GM19035 (cell line): ENCODE results near the gene ZAR1.

Experiments
- ATAC-seq: cut with Tn5 transposase; IDR thresholded peaks from one replicate; pipeline ENCODE4 v1.9.1; 2021; ENCODE audit not compliant: unreplicated experiment

ZAR1 gene

DNA sequence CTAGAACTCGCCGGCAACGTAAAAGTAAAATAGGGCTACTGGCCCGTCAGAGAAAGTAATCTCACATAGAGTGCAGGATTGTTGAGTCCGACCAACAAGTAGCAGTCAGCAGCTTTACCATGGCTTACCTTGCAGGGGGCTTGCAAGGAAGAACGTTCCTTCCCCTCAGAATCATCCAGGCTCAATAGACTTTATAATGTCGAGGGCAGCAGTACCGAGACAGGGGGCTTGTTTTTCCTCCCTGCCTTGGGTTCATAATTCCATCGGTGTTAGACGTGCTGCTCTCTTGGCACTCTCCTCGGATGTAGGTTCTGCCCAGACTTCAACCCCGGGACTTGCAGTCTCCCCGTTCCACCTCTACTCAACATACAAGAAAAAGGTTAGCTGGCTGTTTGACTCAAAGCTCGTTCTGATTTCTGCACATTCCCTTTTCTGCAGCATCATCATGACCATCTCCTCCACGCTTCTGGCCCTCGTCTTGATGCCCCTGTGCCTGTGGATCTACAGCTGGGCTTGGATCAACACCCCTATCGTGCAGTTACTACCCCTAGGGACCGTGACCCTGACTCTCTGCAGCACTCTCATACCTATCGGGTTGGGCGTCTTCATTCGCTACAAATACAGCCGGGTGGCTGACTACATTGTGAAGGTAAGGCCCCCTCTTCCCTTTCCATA lies 5.4 kb upstream of the ZAR1 start:
- no peak for ATAC-seq

- ATAC-seq: no peak
Observed at GRCh38 chr4:48489683-48490011, 405 bp upstream of the ZAR1 start.

DNA sequence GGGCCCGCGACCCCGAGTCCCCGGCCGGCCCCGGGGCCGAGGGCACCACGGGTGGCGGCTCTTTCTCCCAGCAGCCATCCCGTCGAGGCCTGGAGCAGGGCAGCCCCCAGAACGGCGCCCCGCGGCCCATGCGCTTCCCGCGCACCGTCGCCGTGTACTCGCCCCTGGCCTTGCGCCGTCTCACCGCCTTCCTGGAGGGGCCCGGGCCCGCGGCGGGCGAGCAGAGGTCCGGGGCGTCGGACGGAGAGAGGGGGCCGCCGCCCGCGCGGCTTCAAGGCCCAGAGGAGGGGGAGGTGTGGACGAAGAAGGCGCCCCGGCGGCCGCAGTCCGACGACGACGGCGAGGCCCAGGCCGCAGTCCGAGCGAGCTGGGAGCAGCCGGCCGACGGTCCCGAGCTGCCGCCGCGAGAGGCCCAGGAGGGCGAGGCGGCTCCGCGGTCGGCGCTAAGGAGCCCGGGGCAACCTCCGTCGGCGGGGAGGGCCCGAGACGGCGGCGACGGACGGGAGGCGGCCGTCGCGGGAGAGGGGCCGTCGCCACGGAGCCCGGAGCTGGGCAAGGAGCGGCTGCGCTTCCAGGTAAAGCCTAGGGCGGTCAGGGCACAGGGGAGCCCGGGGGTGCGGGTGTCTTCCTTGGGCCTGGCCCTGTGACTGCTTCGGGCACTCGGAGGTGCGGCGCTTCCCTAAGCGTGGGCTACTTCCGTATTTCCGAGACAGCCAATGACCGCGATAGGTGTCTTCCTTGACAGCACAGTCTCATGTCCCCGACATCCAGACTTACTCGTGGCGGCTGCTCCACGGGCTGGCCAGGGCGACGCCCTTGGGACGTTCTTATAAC lies 845 bp downstream of the ZAR1 start:
- no peak for ATAC-seq

DNA sequence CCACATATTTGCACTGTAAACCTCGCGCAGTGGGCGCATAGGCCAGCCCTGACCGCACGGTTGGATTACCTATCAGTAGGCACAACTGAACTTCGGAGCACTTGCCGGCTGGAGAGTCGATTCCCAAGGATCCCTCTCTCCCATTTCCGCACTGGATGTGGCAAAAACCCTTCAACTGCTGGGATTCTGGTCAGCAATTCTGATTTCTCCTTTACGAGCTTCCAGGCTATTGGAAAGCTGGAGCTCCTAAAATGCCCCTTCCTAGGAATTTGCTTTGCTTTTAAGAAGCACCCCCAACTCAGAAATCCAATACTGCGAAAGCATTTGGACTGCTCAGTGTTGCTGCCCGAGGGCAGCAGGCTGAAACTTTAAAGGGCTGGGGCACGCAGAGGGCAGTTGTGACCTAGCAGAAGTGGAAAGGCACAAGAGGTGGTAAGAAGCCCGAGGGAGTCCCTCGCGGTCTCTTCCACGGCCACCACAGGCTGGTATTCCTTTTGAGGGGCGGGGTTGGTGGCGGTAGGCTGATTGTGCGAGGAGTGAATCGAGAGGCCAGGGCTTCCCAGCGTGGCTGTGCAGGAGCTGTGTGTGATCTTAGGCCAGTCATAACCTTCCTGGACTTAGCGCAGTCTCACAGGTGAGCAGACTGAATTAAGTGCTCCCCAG lies 1.6 kb downstream of the ZAR1 start:
- ATAC-seq: no peak

GRCh38 chr4:48493452-48494100 lies 3.5 kb downstream of the ZAR1 start:
- no peak for ATAC-seq

- no peak for ATAC-seq
Observed at GRCh38 chr4:48495941-48496340, 5.9 kb downstream of the ZAR1 start.

DNA sequence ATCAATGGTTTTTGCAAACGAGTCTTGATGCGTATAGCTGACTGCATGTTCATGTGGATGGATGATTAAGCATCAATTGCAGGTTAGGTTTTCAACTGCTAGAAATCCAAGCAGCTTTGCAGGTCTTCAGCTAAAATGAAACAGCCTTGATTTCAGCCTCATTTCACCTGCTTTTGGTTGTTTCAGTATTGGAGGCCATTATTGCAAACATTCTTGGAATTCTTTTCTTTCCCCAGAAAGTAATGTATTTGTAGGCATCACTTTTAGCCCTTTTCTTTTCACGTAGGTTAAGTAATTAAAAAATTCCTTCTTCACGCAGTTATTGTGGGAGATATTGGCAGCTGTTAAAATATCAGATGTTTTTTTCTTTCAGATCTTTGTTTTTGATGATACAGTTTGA lies 8.8 kb downstream of the ZAR1 start:
- ATAC-seq: no peak

GRCh38 chr4:48499551-48500066 lies 9.6 kb downstream of the ZAR1 start:
- ATAC-seq: peak; percentile 75

DNA sequence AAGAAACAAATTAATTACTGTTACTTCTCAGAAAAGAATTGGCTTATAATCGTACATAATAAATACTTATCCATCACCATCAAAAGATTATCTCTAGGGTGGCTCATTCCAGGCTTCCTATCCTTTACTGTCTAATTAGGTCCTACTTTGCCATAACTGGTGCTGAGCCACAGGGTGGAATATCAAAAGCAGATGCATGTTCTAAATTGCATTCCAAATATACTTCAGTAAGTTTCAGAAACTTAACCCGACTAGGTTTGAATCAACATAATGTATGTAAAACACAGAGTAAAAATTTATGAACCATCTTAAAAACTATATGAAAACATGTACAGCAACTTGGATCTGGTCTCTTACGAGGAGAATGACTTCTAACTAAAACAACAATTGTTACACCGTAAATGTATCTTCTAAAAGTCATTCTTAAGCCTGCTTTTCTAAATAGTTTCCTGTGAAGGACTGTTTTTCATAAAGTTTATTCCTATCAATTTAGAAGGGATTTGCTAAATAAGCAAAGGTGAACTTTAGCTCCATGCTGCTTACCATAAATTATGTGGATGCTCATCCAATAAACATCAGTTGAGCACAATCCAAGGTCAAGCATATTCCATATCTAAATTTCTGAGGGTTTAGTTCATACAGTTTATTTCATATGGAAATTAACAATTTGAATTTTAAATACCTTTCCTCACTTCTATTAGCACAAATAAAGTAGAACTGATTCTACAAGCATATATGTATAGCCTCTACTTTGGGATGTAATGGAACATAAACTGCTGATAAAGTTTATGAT lies 13.4 kb downstream of the ZAR1 start:
- ATAC-seq: no peak

GRCh38 chr4:48504026-48504330 lies 13.9 kb downstream of the ZAR1 start:
- ATAC-seq: no peak

DNA sequence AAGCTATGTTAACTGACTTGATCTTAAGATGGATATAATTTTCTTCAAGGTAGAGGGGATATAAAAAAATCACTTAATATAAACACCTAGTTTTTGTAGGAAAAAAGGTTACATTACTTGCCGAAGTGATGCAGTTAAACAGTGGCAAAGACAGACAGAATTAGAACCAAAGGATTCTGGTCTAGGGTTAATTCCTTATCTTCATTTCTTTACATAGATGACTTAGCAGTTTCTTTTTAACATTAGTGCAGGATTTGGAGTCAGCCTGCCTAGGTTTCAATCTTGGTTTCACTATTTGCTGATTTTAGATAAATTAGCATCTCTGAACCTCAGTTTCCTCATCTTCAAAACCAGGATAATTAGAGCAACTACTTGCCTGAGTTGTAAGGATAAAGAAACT lies 14.3 kb downstream of the ZAR1 start:
- ATAC-seq: no peak

- ATAC-seq: no peak
Observed at GRCh38 chr4:48506716-48507115, 16.7 kb downstream of the ZAR1 start.

DNA sequence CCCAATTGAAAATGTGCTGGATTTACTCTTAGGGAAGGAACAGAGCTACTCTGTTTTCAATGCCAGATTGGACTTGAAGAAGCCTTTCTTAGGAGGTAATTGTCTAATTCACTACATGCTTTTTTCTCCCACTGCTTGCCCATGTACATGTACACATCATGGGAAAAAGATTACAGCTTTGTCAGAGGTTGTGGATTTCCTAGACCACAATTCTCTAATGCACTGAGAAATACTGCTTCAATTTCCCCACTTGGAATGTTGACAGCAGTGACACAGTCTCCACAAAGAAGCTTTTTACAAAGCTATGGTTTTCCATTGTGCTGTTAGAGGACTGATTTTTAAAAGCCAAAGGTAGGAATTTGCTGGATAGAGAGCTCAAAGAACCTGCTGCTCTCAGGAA lies 19.5 kb downstream of the ZAR1 start:
- ATAC-seq: no peak

- ATAC-seq: no peak
Observed at GRCh38 chr4:48518143-48518542, 28.1 kb downstream of the ZAR1 start.

- ATAC-seq: no peak
Observed at GRCh38 chr4:48526406-48526805, 36.4 kb downstream of the ZAR1 start.

DNA sequence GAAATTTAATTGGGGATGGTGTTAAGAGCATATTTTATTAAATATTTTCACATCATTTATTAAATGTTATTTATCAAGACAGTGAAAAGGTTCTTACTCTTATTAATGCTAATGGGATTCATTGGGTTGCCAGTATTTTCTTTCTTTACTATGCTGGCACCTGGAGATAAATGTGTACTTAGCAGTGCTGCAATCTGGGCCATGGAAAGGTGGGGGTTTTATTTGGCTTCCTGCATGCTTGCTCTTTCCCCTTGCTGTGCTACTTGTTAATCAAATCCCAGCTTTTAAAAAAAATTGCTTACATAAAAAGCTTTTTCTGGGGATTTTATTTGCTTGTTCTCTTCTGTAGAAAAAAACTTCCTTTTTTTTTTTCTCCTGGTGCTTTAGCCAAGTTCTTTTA lies 48.3 kb downstream of the ZAR1 start:
- ATAC-seq: no peak

GRCh38 chr4:48539597-48539996 lies 49.5 kb downstream of the ZAR1 start:
- ATAC-seq: no peak

DNA sequence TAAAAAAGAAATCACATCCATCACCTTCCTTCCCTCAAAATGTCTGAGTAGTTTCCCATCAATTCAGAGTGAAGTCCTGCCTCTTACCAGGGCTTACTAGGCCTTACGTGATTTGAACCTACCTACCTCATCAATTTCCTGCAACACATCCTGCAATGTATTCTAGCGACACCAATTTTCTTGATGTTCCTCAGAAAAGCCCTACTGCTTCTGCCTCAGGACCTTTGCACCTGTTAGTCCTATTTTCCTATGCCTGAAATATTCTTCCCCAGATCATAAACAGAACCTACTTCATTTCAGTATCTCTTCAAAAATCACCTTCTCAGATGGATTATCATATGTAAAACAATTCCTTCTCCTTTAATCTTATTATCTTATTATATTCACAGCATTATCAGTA lies 52.8 kb downstream of the ZAR1 start:
- ATAC-seq: no peak

DNA sequence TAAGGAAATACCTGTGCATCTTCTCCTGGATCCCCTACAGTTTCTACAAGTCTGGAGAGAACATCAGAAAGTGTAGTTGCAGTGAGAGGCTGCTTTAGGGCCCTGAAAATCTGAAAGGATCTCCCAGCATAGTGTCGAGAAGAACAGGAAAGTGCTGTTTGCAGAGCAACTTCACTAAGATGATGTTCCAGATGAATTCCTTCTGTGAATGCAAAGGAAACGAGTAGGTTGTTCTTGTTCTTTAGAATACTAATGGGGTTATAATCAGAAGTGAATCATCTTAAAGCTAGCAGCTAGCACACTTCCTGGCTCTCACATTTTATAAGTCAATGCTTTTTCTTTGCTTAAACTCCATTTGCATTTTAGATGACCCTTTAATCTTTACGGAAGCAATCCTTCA lies 53.7 kb downstream of the ZAR1 start:
- no peak for ATAC-seq
